Naive thymus-derived CD4-positive, alpha-beta T cell (primary cell): ENCODE results near the gene TM9SF2. TPM values are rescaled to one million over a fixed set of nuclear protein-coding genes. Genes with fewer than 3 reads are reported as not detected.
"Not testable (repeated sequence)": the region's sequence is repeated elsewhere in the genome, so short reads cannot be mapped to it uniquely, and the experiment has no call there.

Experiments used
- ATAC-seq: fragments of 150-1000 bp; cut with Tn5 transposase; 2 replicates; pipeline ENCODE4 v1.10.0; 2021; ENCODE audit warnings: mild to moderate bottlenecking, moderate library complexity
- CTCF ChIA-PET: fragments of 350-600 bp; sonication (Branson Sonifier 250); formaldehyde crosslinking; loops from one replicate; lab custom pipeline; 2021; ENCODE audit warnings: antibody characterized with exemption; lab: Charles Lee
- POLR2A ChIA-PET: fragments of 350-600 bp; sonication (Branson Sonifier 250); formaldehyde crosslinking; loops from one replicate; lab custom pipeline; 2021; ENCODE audit warnings: antibody characterized with exemption, inconsistent platforms; lab: Charles Lee
- DNase-seq, 9 donors: peaks; one replicate each; pipeline versions ENCODE4 v3.0.0 to v3.0.0-alpha.2; 2020 to 2022; ENCODE audit warnings: mixed read lengths in 1 of 9
- H3K27ac ChIP-seq: one replicate; pipeline ENCODE4 v1.7.0; 2013; ENCODE audit warnings: mild to moderate bottlenecking, low read depth, low read length, moderate library complexity
- H3K27me3 ChIP-seq, 2 donors: one replicate each; pipeline ENCODE4 v1.7.0; 2013; ENCODE audit warnings: low read length in 2 of 2, mild to moderate bottlenecking in 2 of 2, moderate library complexity in 2 of 2; ENCODE audit not compliant: control insufficient read depth in 2 of 2, insufficient read depth in 2 of 2
- H3K36me3 ChIP-seq, 3 experiments: 1 replicate in 2 of 3; 2 replicates in 1 of 3; pipeline ENCODE4 v1.7.0; 2013; ENCODE audit warnings: low read length in 3 of 3, mild to moderate bottlenecking in 3 of 3, moderate library complexity in 1 of 3; ENCODE audit not compliant: insufficient read depth in 3 of 3, control insufficient read depth in 2 of 3
- H3K4me1 ChIP-seq, 2 donors: one replicate each; pipeline ENCODE4 v1.7.0; 2013; ENCODE audit warnings: low read length in 2 of 2, mild to moderate bottlenecking in 2 of 2, moderate library complexity in 1 of 2; ENCODE audit not compliant: control insufficient read depth in 2 of 2, insufficient read depth in 2 of 2
- H3K4me3 ChIP-seq: 2 replicates; pipeline ENCODE4 v1.7.0; 2013; ENCODE audit warnings: mild to moderate bottlenecking, low read length
- H3K9me3 ChIP-seq, 3 experiments: 1 replicate in 2 of 3; 2 replicates in 1 of 3; pipeline ENCODE4 v1.7.0; 2013; ENCODE audit warnings: low read length in 3 of 3; ENCODE audit not compliant: control insufficient read depth in 2 of 3
- H3K27ac Mint-ChIP-seq, 9 donors: one replicate each; pipeline ENCODE4 v1.8.0; 2020 to 2022; ENCODE audit warnings: mixed read lengths in 9 of 9, mild to moderate bottlenecking in 8 of 9, moderate library complexity in 5 of 9, inconsistent platforms in 2 of 9
- H3K27me3 Mint-ChIP-seq, 5 donors: one replicate each; pipeline ENCODE4 v1.8.0; 2021 to 2022; ENCODE audit warnings: mixed read lengths in 5 of 5, mild to moderate bottlenecking in 1 of 5
- H3K36me3 Mint-ChIP-seq, 5 donors: one replicate each; pipeline ENCODE4 v1.8.0; 2020 to 2022; ENCODE audit warnings: mixed read lengths in 5 of 5, mild to moderate bottlenecking in 3 of 5, inconsistent platforms in 1 of 5
- H3K4me1 Mint-ChIP-seq, 7 donors: one replicate each; pipeline ENCODE4 v1.8.0; 2020 to 2022; ENCODE audit warnings: mixed read lengths in 7 of 7, mild to moderate bottlenecking in 3 of 7, inconsistent platforms in 1 of 7
- H3K4me3 Mint-ChIP-seq, 10 donors: one replicate each; pipeline ENCODE4 v1.8.0; 2020 to 2022; ENCODE audit warnings: mild to moderate bottlenecking in 10 of 10, mixed read lengths in 10 of 10, moderate library complexity in 6 of 10, inconsistent platforms in 2 of 10
- H3K9me3 Mint-ChIP-seq, 11 donors: one replicate each; pipeline ENCODE4 v1.8.0; 2020 to 2022; ENCODE audit warnings: mixed read lengths in 11 of 11, mild to moderate bottlenecking in 4 of 11, inconsistent platforms in 1 of 11, moderate library complexity in 1 of 11
- intact Hi-C, 2 donors: fragments of 100-400 bp; cut with micrococcal nuclease; formaldehyde crosslinking; loops; one replicate each; pipeline ENCODE4 v1.15.1; 2023
- polyA plus RNA-seq, 2 donors: library from polyadenylated mRNA; unstranded; fragments of 300-500 nt; fragmentation: Illumina TruSeq; gene quantifications; one replicate each; pipeline ENCODE4 v1.2.3, GENCODE V29; 2021
- total RNA-seq, 6 experiments: library from RNA in 5 of 6; stranded (reverse) in 5 of 6; gene quantifications; 1 replicate in 5 of 6; 2 replicates in 1 of 6; pipeline ENCODE4 v1.2.3 and lab custom pipeline; 2021 to 2026

TM9SF2 gene
- total and polyA plus RNA-seq, 7 experiments from 2014 or later: 38.0 to 81.9 (median 53.6) TPM

DNA sequence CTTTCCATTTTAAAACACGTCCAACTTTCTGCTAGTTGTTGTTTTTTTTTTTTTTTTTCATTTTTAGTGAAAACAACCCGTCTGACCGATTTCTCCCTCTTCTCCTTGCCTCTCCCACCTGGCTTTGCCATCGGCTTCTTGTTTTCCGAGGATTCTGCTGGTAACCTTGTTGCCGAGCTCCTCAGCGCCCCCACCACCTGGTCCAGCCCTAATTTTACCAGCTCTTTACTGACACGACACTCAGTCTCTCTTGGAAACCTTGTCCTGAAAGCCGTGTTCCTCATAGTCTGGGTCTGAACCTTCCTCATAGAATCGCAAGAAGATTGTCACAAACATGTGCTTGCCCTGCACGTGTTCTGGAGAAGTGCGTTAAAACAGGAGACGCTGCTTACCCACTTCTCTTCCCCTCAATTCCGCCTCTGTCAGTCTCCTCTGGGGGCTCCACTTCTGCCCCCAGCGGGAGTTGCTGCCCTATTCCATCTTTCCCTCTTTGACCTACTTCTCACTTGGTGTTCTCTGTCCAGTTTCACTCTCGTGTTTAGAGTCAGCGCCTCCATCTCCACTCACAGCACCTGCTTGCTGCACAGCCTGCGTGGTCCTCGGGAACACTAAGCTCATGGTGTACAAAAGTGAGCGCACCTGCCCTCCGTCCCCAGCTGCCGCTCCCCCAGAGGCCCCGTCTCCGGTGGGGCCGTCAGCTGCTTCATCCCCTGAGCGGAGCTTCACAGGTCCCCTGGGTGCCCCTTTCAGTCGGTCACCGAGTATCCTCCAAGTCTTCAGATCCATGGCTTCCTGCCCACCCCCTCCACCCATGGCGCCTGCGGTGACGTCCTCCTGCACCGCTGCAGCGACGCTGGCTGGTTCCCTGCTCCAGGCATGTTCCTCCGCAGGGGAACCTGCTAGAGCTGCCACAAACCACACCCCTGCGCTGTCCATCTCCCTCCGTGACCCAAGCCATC lies 65.1 kb downstream of the TM9SF2 start:
- ATAC-seq (peak; percentile 29), DNase-seq (no peak)
- Histone ChIP-seq H3K27ac (no peak overlapping the region), H3K4me1 (no peaks in the 10 kb centered on the region), H3K27me3 (no peaks in the 10 kb centered on the region), H3K9me3 (no peaks in the 10 kb centered on the region), H3K36me3 (peaks cover 0 to 10% (median 0%) of the 10 kb centered on the region in 3 experiments), H3K4me3 (peak overlapping the region; percentile 27)
- H3K4me3 Mint-ChIP-seq: peak overlapping the region; percentile 61 to 84 (median 70)
- H3K9me3 Mint-ChIP-seq: peaks cover 0 to 15% (median 9%) of the 10 kb centered on the region in 11 donors
- peaks cover 5 to 20% (median 10%) of the 10 kb centered on the region in 7 donors for H3K4me1 Mint-ChIP-seq
- ChIA-PET CTCF (no interaction called here), POLR2A (interaction anchor here (0.6 to 2.0 kb wide), 3 partner anchors 23 to 40 kb away, joined by 3 to 4 read pairs (median 3); no protein-coding TSS in a partner anchor)
- H3K27me3 Mint-ChIP-seq: no peaks in the 10 kb centered on the region
- intact Hi-C loops: no loop called here
- H3K27ac Mint-ChIP-seq: peak overlapping the region; percentile 18 to 94 (median 72)
- peaks cover 0 to 24% (median 13%) of the 10 kb centered on the region in 5 donors for H3K36me3 Mint-ChIP-seq

DNA sequence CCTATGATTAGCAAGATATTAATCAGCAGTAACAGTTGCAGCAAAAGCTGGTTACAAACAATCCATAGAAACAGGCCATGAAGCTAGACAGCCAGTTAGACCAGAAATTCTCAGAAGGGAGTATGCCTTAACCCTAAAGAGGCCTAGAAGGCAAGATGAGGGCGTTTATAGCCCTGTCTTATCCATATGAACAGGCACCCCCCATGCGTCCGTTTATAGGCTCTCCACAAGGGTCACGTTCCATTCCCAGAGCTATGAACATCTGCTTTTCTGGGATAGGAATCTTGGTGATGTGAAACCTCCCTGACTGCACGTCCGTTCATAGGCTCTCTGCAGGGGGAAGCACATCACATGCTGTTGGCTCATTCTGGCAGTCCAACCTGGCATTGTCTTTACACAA lies 67.6 kb downstream of the TM9SF2 start:
- H3K9me3 ChIP-seq, H3K27me3 Mint-ChIP-seq, intact Hi-C loops, ATAC-seq, CTCF ChIA-PET, DNase-seq, H3K27ac ChIP-seq, H3K4me3 Mint-ChIP-seq, H3K36me3 ChIP-seq, H3K4me3 ChIP-seq, H3K4me1 ChIP-seq, H3K27me3 ChIP-seq, H3K27ac Mint-ChIP-seq: not testable (repeated sequence)
- Mint-ChIP-seq H3K36me3 (peaks cover 0 to 19% (median 8%) of the 10 kb centered on the region in 5 donors), H3K4me1 (peaks cover 5 to 20% (median 10%) of the 10 kb centered on the region in 7 donors), H3K9me3 (peaks cover 0 to 15% (median 9%) of the 10 kb centered on the region in 11 donors)
- POLR2A ChIA-PET: interaction anchor here (0.6 kb wide), 1 partner anchor 1010 kb away, joined by 4 read pairs; no protein-coding TSS in a partner anchor

DNA sequence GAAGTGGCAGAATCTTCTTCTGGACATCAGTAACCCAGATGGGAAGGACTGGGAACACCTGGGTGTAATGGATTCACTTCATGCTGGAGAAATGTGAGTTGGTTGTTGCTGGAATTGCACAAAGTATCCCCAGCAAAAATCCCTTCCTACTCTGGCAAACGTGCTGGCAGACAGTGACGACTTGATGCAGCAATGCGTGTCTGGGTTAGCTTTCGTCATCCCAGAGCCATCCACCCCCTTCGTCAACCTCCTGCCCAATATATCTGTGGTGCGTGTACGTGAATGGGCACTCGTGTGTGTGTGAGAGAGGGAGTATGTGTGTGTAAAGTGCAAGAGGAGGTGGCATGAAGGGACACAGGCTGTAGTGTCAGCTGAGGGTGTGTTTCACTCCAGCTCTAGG lies 70.9 kb downstream of the TM9SF2 start:
- Mint-ChIP-seq H3K4me1 (peaks cover 0 to 4% (median 0%) of the 10 kb centered on the region in 7 donors), H3K9me3 (peaks cover 0 to 15% (median 9%) of the 10 kb centered on the region in 11 donors), H3K27ac (no peak overlapping the region), H3K4me3 (no peak overlapping the region), H3K27me3 (peaks cover 0 to 2% (median 0%) of the 10 kb centered on the region in 5 donors), H3K36me3 (peaks cover 0 to 7% (median 0%) of the 10 kb centered on the region in 5 donors)
- Histone ChIP-seq H3K4me1 (no peaks in the 10 kb centered on the region), H3K27me3 (no peaks in the 10 kb centered on the region), H3K4me3 (no peak overlapping the region), H3K36me3 (no peaks in the 10 kb centered on the region), H3K27ac (no peak overlapping the region), H3K9me3 (no peaks in the 10 kb centered on the region)
- ChIA-PET POLR2A (no interaction called here), CTCF (no interaction called here)
- ATAC-seq (no peak), DNase-seq (no peak)
- intact Hi-C loops: no loop called here

DNA sequence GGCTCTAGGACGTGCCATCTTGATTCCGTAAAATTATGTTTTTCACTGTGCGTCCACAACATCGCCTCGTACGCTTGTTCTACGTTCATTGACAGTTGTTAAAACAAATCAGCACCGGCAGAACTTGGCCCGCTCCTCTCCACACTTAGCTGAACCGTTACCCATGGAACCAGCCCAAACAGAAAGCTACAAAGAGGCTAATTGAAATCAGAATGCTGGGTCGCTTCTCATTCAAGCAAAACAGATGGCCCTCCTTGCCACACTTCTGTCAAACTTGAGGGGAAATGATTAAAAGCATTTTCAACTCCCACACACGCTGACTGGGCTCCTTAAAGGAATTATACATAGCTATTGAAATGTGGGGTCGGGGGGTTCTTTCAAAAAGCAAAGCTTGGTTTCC lies 71.6 kb downstream of the TM9SF2 start:
- intact Hi-C loops: no loop called here
- peaks cover 0 to 7% (median 0%) of the 10 kb centered on the region in 5 donors for H3K36me3 Mint-ChIP-seq
- CTCF ChIA-PET: no interaction called here

DNA sequence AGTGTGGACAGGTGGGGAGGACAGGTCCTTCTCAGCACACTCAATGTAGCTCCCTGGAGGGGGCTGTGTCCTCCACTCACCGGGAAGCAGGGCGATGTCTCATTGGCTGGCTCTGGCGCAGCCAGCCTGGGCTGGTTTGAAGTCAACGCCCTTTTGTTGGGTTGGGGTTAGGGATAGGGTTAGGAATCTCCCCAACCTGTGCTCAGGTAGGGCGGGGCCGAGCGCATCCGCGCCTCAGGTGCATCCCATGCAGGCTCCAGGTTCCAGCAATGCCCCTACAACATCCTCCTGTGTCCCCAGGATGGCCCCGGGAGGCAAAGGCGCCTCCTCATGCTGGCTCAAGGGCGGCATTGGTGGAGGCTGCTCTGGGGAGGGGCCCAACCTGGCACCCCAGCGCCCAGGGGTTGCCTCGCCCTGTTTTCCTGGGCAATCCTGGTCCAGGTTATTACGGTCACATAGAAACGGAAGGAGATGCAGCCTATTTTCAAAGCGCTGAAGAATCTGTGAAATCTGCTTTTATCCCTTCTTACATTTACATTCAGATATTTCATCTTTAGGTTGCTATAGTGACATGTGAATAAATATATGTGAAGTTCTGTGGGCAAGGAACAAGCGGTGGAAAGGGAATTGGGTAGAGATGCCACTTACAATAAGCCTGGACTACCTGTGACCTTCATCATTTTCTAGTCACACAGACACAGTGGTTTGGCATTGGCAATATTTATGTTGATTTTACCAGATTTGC lies 74.3 kb downstream of the TM9SF2 start:
- H3K9me3 Mint-ChIP-seq: no peaks in the 10 kb centered on the region
- no peaks in the 10 kb centered on the region for H3K4me1 ChIP-seq
- CTCF ChIA-PET: interaction anchor here (0.6 to 1.0 kb wide), 3 partner anchors 26 to 1577 kb away, joined by 3 to 4 read pairs (median 4); no protein-coding TSS in a partner anchor
- H3K27ac Mint-ChIP-seq: peak overlapping the region in 3 of 9 donors; percentile 31 to 79 (median 37)
- POLR2A ChIA-PET: interaction anchor here (0.5 kb wide), 1 partner anchor 36 kb away, joined by 6 read pairs; no protein-coding TSS in a partner anchor
- no peaks in the 10 kb centered on the region for H3K9me3 ChIP-seq
- no peaks in the 10 kb centered on the region for H3K36me3 ChIP-seq
- peak overlapping the region in 1 of 10 donors; percentile 44 for H3K4me3 Mint-ChIP-seq
- peaks cover 0 to 4% (median 0%) of the 10 kb centered on the region in 5 donors for H3K27me3 Mint-ChIP-seq
- H3K4me1 Mint-ChIP-seq: peaks cover 0 to 13% (median 2%) of the 10 kb centered on the region in 7 donors
- intact Hi-C loops: no loop called here
- H3K36me3 Mint-ChIP-seq: no peaks in the 10 kb centered on the region
- no peaks in the 10 kb centered on the region for H3K27me3 ChIP-seq
- no peak overlapping the region for H3K4me3 ChIP-seq
- no peak overlapping the region for H3K27ac ChIP-seq
- DNase-seq (no peak), ATAC-seq (no peak)

More for the DNA sequence above, 71.6 kb downstream of the TM9SF2 start:
- Mint-ChIP-seq H3K4me1 (peaks cover 0 to 4% (median 0%) of the 10 kb centered on the region in 7 donors), H3K27ac (peak overlapping the region in 1 of 9 donors; percentile 51), H3K27me3 (peaks cover 0 to 2% (median 0%) of the 10 kb centered on the region in 5 donors), H3K4me3 (no peak overlapping the region), H3K9me3 (peaks cover 0 to 15% (median 9%) of the 10 kb centered on the region in 11 donors)
- Histone ChIP-seq H3K36me3 (no peaks in the 10 kb centered on the region), H3K4me3 (no peak overlapping the region), H3K27me3 (no peaks in the 10 kb centered on the region), H3K9me3 (no peaks in the 10 kb centered on the region), H3K27ac (no peak overlapping the region), H3K4me1 (no peaks in the 10 kb centered on the region)
- POLR2A ChIA-PET: no interaction called here
- DNase-seq (no peak), ATAC-seq (no peak)
